OCI-LY1 (cell line): ENCODE data around the gene RNF121.

Experiments used
- H2AFZ ChIP-seq: fragments of 200-600 bp; sonication (generic), shearing (Covaris generic); 2 replicates; pipeline ENCODE4 v1.6.0; 2014; ENCODE audit warnings: antibody characterized with exemption, mild to moderate bottlenecking, low read length
- H3F3A ChIP-seq: fragments of 200-600 bp; sonication (generic), shearing (Covaris generic); 2 replicates; pipeline ENCODE4 v1.6.0; 2014; ENCODE audit warnings: mild to moderate bottlenecking, antibody characterized with exemption, low read length, moderate library complexity; ENCODE audit not compliant: insufficient read depth
- H3K27ac ChIP-seq: fragments of 200-600 bp; sonication (generic); 2 replicates; pipeline ENCODE4 v1.5.1; 2014; ENCODE audit warnings: low read length, mixed run types, mild to moderate bottlenecking, low read depth; ENCODE audit not compliant: poor library complexity, severe bottlenecking
- H3K27me3 ChIP-seq: fragments of 200-600 bp; sonication (generic); 2 replicates; pipeline ENCODE4 v1.6.0; 2014; ENCODE audit warnings: antibody characterized with exemption, mild to moderate bottlenecking, low read length, moderate library complexity; ENCODE audit not compliant: insufficient read depth
- H3K36me3 ChIP-seq: fragments of 200-600 bp; sonication (generic); 2 replicates; pipeline ENCODE4 v1.6.1; 2014; ENCODE audit warnings: mild to moderate bottlenecking, antibody characterized with exemption, low read length, moderate library complexity, mixed read lengths; ENCODE audit not compliant: insufficient read depth
- H3K4me1 ChIP-seq: fragments of 200-600 bp; sonication (generic); 2 replicates; pipeline ENCODE4 v1.5.1; 2014; ENCODE audit warnings: mild to moderate bottlenecking, low read length, moderate library complexity; ENCODE audit not compliant: insufficient read depth, severe bottlenecking
- H3K4me2 ChIP-seq: fragments of 200-600 bp; sonication (generic), shearing (Covaris generic); 2 replicates; pipeline ENCODE4 v1.6.1; 2014; ENCODE audit warnings: low read length
- H3K4me3 ChIP-seq: fragments of 200-600 bp; sonication (generic); 2 replicates; pipeline ENCODE4 v1.5.1; 2014; ENCODE audit warnings: low read length, low read depth, mild to moderate bottlenecking, mixed read lengths; ENCODE audit not compliant: poor library complexity, severe bottlenecking
- H3K79me2 ChIP-seq: fragments of 200-600 bp; shearing (Covaris generic); 2 replicates; pipeline ENCODE4 v1.6.1; 2016; ENCODE audit warnings: mixed run types, low read length, mixed read lengths; ENCODE audit not compliant: insufficient read depth
- H3K9ac ChIP-seq: fragments of 200-600 bp; sonication (generic), shearing (Covaris generic); 2 replicates; pipeline ENCODE4 v1.6.1; 2014; ENCODE audit warnings: mild to moderate bottlenecking, low read length, mixed read lengths
- H3K9me2 ChIP-seq: fragments of 200-600 bp; sonication (generic), shearing (Covaris generic); 2 replicates; pipeline ENCODE4 v1.6.1; 2014; ENCODE audit warnings: low read depth, mild to moderate bottlenecking, low read length, mixed read lengths
- H3K9me3 ChIP-seq: fragments of 200-600 bp; shearing (Covaris generic); 2 replicates; pipeline ENCODE4 v1.6.1; 2014; ENCODE audit warnings: low read length, mixed read lengths
- H4K20me1 ChIP-seq: fragments of 200-600 bp; sonication (generic), shearing (Covaris generic); 2 replicates; pipeline ENCODE4 v1.6.0; 2016; ENCODE audit warnings: mild to moderate bottlenecking, low read length; ENCODE audit not compliant: insufficient read depth
- CTCF ChIP-seq: fragments of 200-600 bp; sonication (generic), shearing (Covaris generic); IDR thresholded peaks from 2 replicates; pipeline ENCODE4 v1.5.1; 2017; ENCODE audit warnings: mild to moderate bottlenecking, antibody characterized with exemption, low read length, moderate library complexity, mixed read lengths
- EZH2 ChIP-seq: fragments of 200-600 bp; sonication (generic), shearing (Covaris generic); IDR thresholded peaks from 2 replicates; pipeline ENCODE4 v1.8.0; 2017; ENCODE audit warnings: borderline replicate concordance, mixed run types, mild to moderate bottlenecking, antibody characterized with exemption, low read length, moderate library complexity, mixed read lengths

The RNF121 gene

GRCh38 chr11:71988050-71988449 is 59.2 kb downstream of the RNF121 start:
- H3K4me1 ChIP-seq, result no peaks in the 10 kb centered on the region
- H3K4me2 ChIP-seq, result no peak overlapping the region
- no peaks in the 10 kb centered on the region for H3K9me3 ChIP-seq
- no peak overlapping the region for H2AFZ ChIP-seq
- H3K79me2 ChIP-seq, result no peaks in the 10 kb centered on the region
- no peaks in the 10 kb centered on the region for H3F3A ChIP-seq
- no peaks in the 10 kb centered on the region for H3K27me3 ChIP-seq
- H3K36me3 ChIP-seq, result peaks cover 36% of the 10 kb centered on the region
- H3K9ac ChIP-seq, result no peak overlapping the region
- H3K9me2 ChIP-seq, result no peaks in the 10 kb centered on the region
- no peak overlapping the region for H3K4me3 ChIP-seq
- H3K27ac ChIP-seq, result no peak overlapping the region
- H4K20me1 ChIP-seq, result no peaks in the 10 kb centered on the region
- TF ChIP-seq CTCF, result no peak
- TF ChIP-seq EZH2, result no peak

- Histone ChIP-seq H3K4me1 (peaks cover 4% of the 10 kb centered on the region), H3K27ac (no peak overlapping the region), H3K4me2 (no peak overlapping the region), H3K9me2 (no peaks in the 10 kb centered on the region), H3K27me3 (no peaks in the 10 kb centered on the region), H3F3A (no peaks in the 10 kb centered on the region), H2AFZ (no peak overlapping the region), H3K9ac (no peak overlapping the region), H3K79me2 (no peaks in the 10 kb centered on the region), H3K9me3 (no peaks in the 10 kb centered on the region), H3K36me3 (peaks cover 26% of the 10 kb centered on the region; the same call in 1 of the 2 replicates), H3K4me3 (no peak overlapping the region), H4K20me1 (no peaks in the 10 kb centered on the region)
- TF ChIP-seq EZH2 (no peak), CTCF (no peak)
Observed at GRCh38 chr11:71990701-71991100, 61.9 kb downstream of the RNF121 start.

GRCh38 chr11:71991494-71991893 is 62.6 kb downstream of the RNF121 start:
- Histone ChIP-seq H2AFZ (no peak overlapping the region), H3F3A (no peaks in the 10 kb centered on the region), H3K27ac (no peak overlapping the region), H3K79me2 (no peaks in the 10 kb centered on the region), H3K4me2 (no peak overlapping the region), H3K9me3 (no peaks in the 10 kb centered on the region), H3K9ac (no peak overlapping the region), H3K27me3 (no peaks in the 10 kb centered on the region), H3K9me2 (no peaks in the 10 kb centered on the region), H3K4me3 (no peak overlapping the region), H3K4me1 (peaks cover 4% of the 10 kb centered on the region), H3K36me3 (peaks cover 26% of the 10 kb centered on the region; the same call in 1 of the 2 replicates), H4K20me1 (no peaks in the 10 kb centered on the region)
- no peak for TF ChIP-seq CTCF
- TF ChIP-seq EZH2, result no peak
